PC-9 (cell line): ENCODE results near the gene KNG1.

Source experiments
- EZH2 ChIP-seq: fragments of 200-600 bp; sonication (generic); IDR thresholded peaks from 2 replicates; pipeline ENCODE4 v1.8.0; 2017; ENCODE audit warnings: antibody characterized with exemption, low read depth
- TF ChIP-seq, protein P1 (sequence below): fragments of 200-600 bp; sonication (generic); conservative IDR thresholded peaks from 2 replicates; pipeline ENCODE4 v1.6.1; 2017; ENCODE audit warnings: mixed run types, antibody characterized with exemption, mild to moderate bottlenecking, moderate library complexity

- no peak for TF ChIP-seq EZH2
- TF ChIP-seq, protein P1, sequence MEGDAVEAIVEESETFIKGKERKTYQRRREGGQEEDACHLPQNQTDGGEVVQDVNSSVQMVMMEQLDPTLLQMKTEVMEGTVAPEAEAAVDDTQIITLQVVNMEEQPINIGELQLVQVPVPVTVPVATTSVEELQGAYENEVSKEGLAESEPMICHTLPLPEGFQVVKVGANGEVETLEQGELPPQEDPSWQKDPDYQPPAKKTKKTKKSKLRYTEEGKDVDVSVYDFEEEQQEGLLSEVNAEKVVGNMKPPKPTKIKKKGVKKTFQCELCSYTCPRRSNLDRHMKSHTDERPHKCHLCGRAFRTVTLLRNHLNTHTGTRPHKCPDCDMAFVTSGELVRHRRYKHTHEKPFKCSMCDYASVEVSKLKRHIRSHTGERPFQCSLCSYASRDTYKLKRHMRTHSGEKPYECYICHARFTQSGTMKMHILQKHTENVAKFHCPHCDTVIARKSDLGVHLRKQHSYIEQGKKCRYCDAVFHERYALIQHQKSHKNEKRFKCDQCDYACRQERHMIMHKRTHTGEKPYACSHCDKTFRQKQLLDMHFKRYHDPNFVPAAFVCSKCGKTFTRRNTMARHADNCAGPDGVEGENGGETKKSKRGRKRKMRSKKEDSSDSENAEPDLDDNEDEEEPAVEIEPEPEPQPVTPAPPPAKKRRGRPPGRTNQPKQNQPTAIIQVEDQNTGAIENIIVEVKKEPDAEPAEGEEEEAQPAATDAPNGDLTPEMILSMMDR, result no peak
These were observed 20.6 kb upstream of the KNG1 start for GRCh38 chr3:186696522-186696921.
